Nephron progenitor cell (in vitro differentiated cells): Measurements from ENCODE around the gene GMDS.

Experiments
- DNase-seq: peaks from one replicate; pipeline ENCODE4 v3.0.0; 2021
- H3K27ac Mint-ChIP-seq: 2 replicates; pipeline ENCODE4 v1.8.0; 2021; ENCODE audit warnings: mild to moderate bottlenecking, moderate library complexity, mixed read lengths
- H3K27me3 Mint-ChIP-seq: 2 replicates; pipeline ENCODE4 v1.8.0; 2021; ENCODE audit warnings: mild to moderate bottlenecking, low read depth, mixed read lengths; ENCODE audit not compliant: poor library complexity
- H3K36me3 Mint-ChIP-seq: 2 replicates; pipeline ENCODE4 v1.8.0; 2021; ENCODE audit warnings: low read depth, mixed read lengths
- H3K4me1 Mint-ChIP-seq: 2 replicates; pipeline ENCODE4 v1.8.0; 2021; ENCODE audit warnings: mixed read lengths
- H3K4me3 Mint-ChIP-seq: 2 replicates; pipeline ENCODE4 v1.8.0; 2021; ENCODE audit warnings: mild to moderate bottlenecking, moderate library complexity, mixed read lengths
- H3K9me3 Mint-ChIP-seq: 2 replicates; pipeline ENCODE4 v1.8.0; 2021; ENCODE audit warnings: mild to moderate bottlenecking, moderate library complexity, mixed read lengths
- TF ChIP-seq, protein P1 (sequence below): fragments of 200-600 bp; sonication (generic); IDR thresholded peaks from 2 replicates; pipeline ENCODE4 v1.5.0; 2021; ENCODE audit warnings: antibody characterized with exemption

Gene GMDS

DNA sequence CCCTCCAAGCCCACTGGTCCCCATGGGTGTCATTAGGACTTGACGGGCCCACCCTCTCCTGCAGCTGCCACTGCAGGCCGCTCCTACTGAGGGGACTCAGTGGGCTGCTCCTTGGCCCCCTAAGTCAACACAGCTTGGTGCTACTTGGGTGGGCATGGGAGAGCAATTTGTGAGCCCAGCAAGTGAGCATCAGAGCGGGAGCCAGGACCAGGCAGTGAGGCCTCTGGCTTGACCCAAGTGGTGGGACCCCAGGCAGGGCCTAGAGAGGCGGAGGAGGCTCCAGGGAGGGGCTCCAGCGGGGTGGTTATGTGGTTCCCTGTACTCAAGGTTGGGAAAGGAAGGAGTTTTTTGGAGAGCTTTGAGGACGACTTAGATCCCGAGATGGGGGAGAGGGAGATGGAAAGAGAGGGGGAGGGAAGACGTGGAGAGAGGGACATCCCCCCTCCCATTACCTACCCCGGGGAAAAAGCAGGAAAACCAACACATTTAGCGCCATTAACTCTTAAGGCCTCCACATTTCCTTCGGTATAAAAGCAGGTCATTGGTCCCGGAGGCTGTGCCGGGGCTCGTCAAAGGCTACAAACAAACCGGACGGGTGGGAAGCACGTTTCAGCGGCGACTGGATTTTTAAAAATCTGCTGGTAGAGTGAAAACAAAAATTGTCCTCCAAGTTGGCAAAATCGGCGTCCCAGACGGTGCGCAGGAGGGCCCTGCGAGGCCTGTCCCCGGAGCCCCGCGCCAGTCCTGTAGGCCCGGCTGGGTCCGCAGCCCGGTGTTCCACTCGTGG is 626.9 kb downstream of the GMDS start:
- H3K36me3 Mint-ChIP-seq, result no peaks in the 10 kb centered on the region
- H3K4me3 Mint-ChIP-seq, result peak overlapping the region; percentile 69
- no peak for DNase-seq
- TF ChIP-seq, protein P1, sequence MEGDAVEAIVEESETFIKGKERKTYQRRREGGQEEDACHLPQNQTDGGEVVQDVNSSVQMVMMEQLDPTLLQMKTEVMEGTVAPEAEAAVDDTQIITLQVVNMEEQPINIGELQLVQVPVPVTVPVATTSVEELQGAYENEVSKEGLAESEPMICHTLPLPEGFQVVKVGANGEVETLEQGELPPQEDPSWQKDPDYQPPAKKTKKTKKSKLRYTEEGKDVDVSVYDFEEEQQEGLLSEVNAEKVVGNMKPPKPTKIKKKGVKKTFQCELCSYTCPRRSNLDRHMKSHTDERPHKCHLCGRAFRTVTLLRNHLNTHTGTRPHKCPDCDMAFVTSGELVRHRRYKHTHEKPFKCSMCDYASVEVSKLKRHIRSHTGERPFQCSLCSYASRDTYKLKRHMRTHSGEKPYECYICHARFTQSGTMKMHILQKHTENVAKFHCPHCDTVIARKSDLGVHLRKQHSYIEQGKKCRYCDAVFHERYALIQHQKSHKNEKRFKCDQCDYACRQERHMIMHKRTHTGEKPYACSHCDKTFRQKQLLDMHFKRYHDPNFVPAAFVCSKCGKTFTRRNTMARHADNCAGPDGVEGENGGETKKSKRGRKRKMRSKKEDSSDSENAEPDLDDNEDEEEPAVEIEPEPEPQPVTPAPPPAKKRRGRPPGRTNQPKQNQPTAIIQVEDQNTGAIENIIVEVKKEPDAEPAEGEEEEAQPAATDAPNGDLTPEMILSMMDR, result no peak
- H3K4me1 Mint-ChIP-seq, result peaks cover 62% of the 10 kb centered on the region
- no peak overlapping the region for H3K27ac Mint-ChIP-seq
- H3K27me3 Mint-ChIP-seq, result peaks cover 26% of the 10 kb centered on the region
- no peaks in the 10 kb centered on the region for H3K9me3 Mint-ChIP-seq

DNA sequence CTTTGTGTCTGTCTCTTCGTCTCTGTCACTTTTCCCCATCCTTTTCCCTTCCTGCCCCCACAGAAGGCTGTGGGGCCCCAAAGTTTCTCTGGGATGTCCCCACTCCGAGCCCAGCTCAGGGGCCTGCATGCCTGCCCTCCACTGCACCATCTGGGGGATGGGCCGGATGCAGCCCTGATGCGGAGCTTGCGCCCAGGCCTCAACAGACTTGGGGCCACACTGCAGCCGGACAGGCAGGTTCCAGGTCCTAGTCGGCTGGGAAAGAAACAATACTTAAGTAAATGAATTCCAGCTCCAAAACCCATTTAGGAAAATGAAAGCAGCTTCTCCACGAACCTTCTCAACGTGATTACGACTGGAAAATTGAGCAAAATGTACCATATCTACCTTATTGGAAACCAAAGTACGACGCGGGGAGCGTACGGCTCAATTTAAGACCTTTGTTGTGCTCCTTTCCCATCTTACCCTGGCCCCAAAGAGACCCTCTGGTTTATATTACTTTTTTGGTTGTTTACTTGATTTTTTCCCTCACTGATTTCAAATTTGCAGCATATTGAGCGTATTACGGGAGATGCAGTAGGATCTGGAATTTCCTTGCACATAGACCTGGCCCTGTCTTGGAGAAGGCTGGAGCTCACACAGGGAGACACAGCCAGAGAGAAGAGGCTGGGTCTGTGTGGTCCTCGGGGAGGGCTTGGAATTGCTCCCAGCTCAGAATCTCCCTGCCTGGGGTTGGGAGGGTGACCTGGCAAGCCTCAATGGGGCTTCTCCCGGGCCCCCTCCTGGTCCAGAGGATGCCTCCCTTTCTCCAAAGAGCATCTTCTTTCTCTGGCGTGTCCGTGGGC is 627.7 kb downstream of the GMDS start:
- TF ChIP-seq, protein P1, result no peak
- no peaks in the 10 kb centered on the region for H3K9me3 Mint-ChIP-seq
- DNase-seq, result no peak
- H3K4me3 Mint-ChIP-seq, result peak overlapping the region; percentile 69
- peaks cover 28% of the 10 kb centered on the region for H3K27me3 Mint-ChIP-seq
- H3K4me1 Mint-ChIP-seq, result peaks cover 62% of the 10 kb centered on the region
- H3K36me3 Mint-ChIP-seq, result peaks cover 4% of the 10 kb centered on the region
- H3K27ac Mint-ChIP-seq, result peak overlapping the region; percentile 31

DNA sequence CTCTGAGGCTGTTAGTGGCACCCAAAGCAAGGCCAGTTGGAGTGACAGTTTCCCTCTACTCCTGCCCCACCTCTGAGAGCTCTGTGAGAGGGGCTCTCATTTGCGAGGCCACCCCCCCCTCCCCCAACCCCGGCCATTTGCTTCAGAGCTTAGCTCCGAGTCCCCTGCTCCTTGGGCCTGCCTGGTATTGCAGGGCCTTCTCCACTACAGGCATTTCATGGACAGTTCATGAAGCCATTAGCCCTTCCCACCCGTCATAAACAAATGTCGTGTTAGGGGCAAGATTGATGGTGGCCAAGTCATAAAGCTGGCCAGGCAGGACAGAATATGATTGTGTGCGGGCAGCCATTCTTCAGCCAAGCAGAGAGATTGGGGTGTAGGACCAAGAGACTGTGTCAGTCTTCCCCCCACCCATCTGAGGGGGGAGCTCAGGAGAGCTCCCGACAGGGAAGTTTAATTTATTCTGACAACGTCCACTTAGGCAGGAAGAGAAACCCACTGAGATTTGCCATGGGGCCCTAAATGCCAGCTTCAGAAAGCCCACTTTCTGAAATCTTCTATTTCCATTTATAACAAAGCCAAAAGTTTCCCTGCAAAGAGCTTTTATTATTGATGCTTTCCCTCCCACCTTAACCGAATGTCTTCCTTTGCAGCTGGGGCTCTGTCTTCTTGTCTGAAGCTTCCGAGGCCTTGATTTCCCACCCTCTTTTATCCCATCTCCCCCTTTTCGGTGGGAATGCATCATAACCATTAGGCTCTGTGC is 628.5 kb downstream of the GMDS start:
- Mint-ChIP-seq H3K9me3 (no peaks in the 10 kb centered on the region), H3K4me1 (peaks cover 62% of the 10 kb centered on the region), H3K4me3 (peak overlapping the region; percentile 69), H3K36me3 (peaks cover 12% of the 10 kb centered on the region), H3K27me3 (peaks cover 28% of the 10 kb centered on the region), H3K27ac (peak overlapping the region; percentile 86)
- TF ChIP-seq, protein P1, result no peak
- no peak for DNase-seq

DNA sequence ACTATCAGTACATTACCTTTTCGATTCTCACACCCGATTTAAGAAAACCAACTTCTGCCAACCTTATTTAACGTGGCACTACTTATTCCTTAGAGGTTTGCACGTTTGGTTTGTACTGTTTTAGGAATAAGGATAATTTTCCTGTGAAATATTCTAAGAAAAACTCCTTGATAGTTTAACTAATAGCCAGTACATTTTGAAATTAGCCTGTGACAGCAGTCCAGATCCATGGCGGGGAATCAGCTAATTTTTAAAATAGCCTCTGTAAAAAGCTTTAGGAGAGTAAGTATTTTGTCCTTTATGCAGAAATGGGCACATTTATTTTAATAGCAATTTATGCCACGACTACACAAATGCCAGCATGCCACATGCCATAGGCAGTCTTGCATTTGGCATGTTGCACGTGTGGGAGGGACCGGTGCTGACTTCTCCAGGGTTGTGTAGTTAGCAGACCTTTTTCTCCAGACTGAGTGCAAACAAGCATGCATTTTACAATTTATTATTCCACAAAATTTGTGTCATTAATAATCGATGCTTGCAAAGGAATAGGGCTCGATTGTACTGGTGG is 629.5 kb downstream of the GMDS start:
- no peaks in the 10 kb centered on the region for H3K9me3 Mint-ChIP-seq
- peak overlapping the region; percentile 69 for H3K4me3 Mint-ChIP-seq
- TF ChIP-seq, protein P1, result no peak
- peaks cover 54% of the 10 kb centered on the region for H3K4me1 Mint-ChIP-seq
- no peak for DNase-seq
- H3K36me3 Mint-ChIP-seq, result peaks cover 14% of the 10 kb centered on the region
- H3K27ac Mint-ChIP-seq, result peak overlapping the region; percentile 54
- peaks cover 25% of the 10 kb centered on the region for H3K27me3 Mint-ChIP-seq

DNA sequence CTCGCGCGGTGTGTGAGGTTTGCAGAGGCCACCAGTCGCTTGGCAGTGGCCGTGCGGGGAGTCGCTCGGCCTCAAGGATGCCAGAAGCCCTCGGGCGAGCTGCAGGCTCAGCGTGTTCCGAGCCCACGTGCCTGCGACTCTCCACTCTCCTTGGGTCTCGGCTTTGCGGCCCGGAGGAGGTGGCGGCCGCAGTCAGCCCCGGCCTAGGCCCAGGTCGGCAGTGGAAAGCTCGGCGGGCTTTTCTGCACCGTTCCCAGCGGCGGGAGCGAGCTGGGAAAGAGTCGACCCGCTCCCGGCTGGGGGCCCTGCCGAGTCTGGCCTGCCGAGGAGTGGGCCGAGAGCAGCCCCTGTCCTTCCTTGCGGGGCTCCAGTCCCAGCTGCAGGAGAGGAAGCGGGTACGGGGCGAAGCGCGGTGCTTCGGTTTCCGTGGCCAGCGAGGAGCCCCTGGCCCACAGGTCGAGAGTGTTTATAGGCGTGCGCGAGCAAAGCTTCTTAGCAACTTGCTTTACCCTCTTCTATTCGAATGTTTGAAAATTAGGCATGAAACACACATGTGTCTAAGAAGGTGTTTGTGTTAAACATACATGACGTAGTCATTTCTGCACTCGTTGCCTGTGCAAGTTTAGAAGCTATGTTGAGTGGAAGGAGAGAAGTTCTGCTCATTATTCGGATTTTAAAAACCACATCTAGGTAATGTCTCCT is 630.1 kb downstream of the GMDS start:
- Mint-ChIP-seq H3K4me3 (peak overlapping the region; percentile 69), H3K9me3 (no peaks in the 10 kb centered on the region)

More for the DNA sequence above, 630.1 kb downstream of the GMDS start:
- TF ChIP-seq, protein P1, result no peak
- DNase-seq, result peak; percentile 46
- Mint-ChIP-seq H3K36me3 (peaks cover 14% of the 10 kb centered on the region), H3K4me1 (peaks cover 52% of the 10 kb centered on the region), H3K27ac (no peak overlapping the region), H3K27me3 (peaks cover 24% of the 10 kb centered on the region)
